Stimulated activated CD4-positive, alpha-beta T cell treated with anti-CD3 and anti-CD28 coated beads, TNF-alpha, amount 100 ng/mL, for 4 hours (primary cell): ENCODE measurements around the gene ADAMTS3.
"Not testable (repeated sequence)": the region's sequence is repeated elsewhere in the genome, so short reads cannot be mapped to it uniquely, and the experiment has no call there.

ENCODE experiments used
- DNase-seq, 3 experiments: peaks; one replicate each; pipeline ENCODE4 v3.0.0-alpha.2; 2020; ENCODE audit warnings: low read depth in 3 of 3

The ADAMTS3 gene

DNA sequence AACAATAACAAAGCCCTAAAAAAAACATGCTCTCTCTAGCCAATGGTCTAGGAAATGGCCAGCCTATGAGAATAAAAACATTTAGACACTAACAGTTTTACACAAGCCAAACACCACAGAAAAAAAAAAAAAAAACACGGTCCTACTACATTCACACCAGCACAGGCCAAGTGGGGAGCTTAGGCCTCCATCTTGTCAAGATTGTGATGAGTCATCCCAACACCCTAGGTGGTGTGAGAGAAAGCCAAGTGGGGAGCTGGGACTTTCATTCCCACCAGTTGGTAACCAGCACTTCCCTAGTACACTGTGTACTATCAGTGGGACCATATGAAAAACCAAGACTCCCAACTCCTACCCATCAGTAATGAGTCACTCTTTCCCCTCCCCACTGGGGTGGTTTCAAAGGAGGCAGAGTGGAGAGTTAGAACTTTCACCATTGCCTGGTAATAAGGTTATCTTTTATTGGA lies 95.6 kb downstream of the ADAMTS3 start:
- no peak for DNase-seq

DNA sequence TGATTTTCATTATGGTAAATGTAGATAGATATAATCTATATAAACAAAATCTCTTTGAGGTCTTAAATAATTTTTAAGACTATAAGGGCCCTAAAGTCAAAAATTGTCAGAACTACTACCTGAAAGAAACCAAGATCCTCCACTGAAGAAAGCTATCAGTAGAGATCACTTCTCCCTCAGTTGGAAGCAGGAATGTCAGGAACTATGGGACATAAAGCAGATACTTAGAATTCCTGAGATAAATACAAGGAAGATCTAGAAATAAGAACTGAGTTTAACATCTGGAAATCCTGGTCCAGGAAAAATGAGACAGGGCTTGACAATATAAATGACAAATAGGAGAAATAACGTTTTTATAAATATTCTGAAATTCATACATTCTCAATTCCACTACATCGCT lies 97.2 kb downstream of the ADAMTS3 start:
- no peak for DNase-seq

DNA sequence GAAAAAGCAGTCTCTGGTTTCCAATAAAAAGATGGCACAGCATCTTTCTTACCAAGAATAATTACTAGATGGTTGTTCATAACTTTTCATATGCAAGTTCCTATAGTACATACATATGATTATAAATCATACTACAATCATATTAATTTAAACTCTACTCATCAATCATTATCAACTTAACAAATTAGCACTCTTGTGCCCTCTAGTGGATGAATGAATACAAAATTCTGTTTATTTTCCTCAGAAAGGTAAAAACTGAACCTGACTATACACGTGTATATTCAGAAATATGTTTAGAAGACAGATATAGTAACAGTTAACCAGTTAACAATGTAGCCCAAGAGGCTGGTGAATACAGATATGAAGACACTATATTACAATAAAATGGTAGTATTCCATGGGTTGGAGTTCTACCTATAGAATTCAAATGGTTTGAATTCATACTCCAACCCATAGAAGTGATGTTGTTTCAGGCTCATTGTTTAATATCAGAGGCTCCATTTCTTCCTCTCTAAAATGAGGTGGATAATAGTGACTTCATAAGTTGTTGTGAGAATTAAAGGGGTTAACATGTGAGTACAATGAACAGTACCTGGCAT lies 100.0 kb downstream of the ADAMTS3 start:
- DNase-seq = no peak

DNA sequence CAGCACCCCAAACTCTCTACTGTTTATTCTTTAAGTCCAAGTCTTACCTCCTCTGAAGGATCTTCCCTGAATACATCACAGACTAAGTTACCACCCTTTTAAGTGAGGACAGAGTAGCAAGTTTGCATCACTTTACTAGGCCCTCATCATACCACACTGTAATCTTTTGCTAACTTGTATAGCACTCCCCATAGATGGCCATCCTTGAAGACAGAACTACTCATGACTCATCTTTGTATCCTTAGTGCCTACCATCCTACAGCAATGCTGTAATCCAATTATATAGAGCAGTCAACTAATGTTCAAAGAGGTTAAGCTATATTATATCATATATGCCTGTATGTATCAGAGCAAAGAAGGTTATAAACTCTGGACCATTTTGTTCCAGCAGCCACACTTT lies 101.4 kb downstream of the ADAMTS3 start:
- no peak for DNase-seq

DNA sequence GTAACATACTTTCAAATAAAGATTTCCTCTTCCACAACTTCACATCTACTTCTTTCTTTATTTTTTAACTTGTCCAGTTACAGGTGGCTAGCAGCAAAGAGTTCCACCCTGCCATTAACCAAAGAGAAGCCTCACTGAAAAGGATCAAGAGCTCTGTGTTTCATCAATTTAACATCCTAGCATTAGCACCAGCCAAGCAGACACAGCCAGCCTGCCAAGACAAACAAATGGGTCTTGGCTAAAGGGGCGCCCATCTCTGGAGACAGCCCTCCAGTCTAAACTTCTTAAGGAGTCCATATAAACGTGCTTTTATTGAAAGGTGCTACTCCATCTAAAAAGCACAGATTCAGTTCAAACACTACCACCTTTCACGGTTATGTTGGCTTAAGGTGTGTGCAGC lies 105.3 kb downstream of the ADAMTS3 start:
- no peak for DNase-seq

DNA sequence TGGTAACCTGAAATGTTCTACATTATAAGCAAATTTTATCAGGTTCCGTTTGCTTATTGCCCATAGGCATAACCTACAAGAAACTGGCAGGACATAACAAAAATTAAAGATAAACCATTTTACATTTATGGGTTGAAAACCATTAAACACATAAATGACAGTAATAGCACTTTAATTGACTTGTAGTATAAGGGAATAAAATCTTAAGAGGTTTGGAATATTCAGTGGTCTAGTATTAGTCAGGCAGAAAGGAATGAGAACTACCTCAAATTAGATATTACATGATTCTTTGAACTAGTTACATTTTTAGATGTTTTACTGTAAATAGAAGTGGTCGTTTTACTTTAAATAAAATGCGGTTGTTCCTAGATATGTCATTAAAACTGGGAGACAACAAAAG lies 111.9 kb downstream of the ADAMTS3 start:
- DNase-seq = no peak

DNA sequence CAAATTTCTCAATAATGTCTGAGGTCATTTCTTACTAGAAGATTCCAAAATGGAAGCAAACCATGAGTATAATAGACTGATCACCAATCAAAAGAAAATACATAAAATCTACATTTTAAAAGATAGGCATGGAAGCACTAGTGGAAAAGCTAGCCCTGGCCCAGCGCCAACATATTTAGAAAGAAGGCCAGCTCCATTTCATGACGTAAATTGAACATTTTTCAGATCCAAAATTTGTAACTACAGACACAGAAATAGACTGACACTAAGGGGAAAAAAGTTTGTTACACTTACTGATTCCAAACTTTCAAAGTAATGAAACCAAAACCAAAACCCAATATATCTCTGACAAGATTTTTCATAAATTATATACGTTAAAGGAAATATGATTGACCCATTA lies 117.7 kb downstream of the ADAMTS3 start:
- no peak for DNase-seq

DNA sequence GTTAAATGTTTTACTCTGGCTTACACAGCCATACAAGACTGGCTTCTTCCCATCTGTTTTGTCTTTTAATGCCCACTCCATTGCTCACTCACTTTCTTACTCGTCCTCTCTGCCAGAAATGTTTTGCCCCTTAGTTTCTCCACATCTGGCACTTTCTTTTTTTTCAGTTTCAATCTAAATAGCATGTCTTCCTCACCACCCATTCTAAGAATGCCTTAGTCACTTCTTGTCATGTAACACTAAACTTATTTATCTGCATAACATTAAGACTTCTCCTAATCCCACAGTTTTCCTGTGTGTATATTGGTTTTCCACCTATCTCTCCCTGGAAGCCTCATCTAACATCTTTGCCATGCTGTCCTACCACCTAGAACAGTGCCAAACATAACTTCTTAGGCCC lies 119.3 kb downstream of the ADAMTS3 start:
- no peak for DNase-seq

DNA sequence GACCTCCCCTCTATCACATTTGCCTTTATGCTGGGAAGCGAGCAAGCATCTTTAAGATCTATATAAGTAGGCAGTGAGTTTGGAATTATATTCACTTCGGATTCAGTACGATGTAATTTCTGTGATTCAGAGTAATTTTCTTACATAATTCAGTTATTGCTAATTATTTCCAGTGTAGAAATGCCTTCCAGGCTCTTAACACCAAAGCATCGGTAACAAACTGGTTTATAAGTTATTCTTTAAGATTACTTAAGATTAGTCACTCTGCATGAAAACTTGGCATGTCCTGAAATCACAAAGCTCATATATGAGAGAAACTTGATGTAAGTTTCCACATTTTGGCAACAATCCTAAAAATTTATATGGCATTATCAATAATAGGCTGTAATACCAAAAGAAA lies 120.8 kb downstream of the ADAMTS3 start:
- DNase-seq = no peak

DNA sequence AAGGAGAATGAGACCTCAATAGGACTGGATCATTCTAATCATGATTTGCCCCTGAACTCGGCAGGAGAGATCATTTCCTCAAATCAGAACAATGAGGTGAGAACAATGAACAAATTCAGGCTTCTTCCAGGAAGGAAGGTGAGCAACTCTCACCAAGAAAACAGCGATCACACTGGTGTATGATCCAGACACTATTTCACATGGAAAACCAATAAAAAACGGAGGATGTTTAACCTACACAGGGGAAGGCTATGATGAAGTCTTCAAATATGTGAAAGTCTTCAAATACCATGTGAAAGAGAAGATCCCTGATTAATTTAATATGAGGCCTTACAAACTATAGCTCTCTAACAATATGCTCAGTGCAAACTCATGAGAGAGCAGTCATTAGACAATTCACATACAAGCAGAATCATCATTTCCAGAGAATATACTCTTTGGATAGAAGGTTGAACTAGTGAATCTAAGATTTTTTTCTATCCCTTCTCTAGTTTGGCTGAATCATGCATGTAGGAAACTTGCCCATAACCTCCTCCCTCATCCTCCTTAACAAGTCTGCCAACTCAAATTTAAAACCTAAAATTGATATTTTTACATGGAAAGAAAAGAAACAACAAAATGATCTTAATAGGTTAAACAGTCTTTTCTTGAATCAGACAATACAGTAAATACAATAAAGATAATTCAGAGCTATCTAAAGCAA lies 122.5 kb downstream of the ADAMTS3 start:
- DNase-seq = no peak

DNA sequence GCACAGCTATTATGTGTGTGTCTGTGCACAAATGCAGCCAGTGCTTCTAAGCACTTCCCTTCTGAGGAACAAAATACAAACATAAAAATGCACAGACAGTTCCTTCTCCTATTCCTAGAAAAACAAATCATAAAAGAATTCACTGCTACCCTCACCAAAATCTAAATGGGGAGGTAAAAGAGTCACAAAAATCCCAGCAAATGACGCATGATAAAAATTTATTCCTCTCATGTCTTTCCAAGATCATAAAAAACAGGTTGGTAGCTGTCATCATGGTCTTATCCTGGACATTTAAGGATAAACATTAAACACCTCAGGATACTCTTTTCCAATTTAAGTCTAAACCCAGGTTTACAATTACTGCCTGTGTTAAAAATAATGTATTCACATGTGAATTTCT lies 124.9 kb downstream of the ADAMTS3 start:
- DNase-seq = no peak

DNA sequence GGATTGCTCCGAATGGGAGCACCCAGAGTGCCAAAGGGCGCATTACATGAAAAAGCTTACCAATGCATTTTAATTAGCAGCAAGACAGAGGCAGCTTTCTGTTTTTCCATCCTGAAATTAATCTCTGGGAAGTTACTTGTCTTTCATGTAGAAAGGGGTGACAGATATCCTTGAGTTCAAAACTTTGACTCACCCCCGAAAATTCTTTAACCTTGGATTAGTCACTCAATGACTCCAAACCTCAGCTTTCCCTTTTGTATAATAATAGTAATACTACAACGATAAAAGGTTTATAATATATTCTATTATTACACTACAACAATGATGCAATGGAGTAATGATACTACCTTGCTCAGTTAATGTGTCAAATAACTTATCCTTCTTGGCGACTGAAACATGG lies 126.3 kb downstream of the ADAMTS3 start:
- no peak for DNase-seq

DNA sequence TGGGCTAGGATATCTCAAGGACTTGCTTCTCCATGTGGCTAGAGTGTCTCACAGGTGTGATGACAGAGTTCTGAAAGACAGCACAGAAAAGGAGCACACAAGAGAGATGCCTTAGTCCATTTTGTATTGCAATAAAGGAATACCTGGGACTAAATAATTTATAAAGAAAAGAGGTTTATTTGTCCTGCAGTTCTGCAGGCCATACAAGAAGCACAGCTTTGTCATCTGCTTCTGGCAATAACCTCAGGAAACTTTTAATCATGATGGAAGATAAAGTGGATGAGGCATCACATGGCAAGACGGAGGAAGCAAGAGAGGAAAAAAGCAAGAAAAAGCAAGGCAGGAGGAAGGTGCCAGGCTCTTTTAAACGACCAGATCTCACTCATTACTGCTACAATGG lies 126.9 kb downstream of the ADAMTS3 start:
- DNase-seq = no peak

DNA sequence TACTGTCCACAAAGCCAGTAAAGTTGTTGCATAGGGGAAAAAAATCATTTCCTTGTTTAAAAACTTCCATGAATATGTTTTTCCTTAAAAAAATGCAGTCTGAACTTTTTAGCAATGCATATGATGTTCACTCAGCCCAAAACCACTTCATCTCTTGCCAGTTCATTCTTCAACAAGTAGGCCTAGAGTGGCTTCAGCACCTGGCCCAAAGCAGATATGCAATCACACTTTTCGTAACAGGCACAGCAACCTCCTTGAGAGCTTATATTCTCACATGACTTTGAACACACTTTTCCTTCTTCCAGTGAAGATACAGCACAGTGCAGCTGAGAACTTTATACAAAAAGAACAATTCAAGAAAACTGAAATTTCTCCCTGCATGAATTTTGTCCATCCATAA lies 128.6 kb downstream of the ADAMTS3 start:
- DNase-seq = no peak

DNA sequence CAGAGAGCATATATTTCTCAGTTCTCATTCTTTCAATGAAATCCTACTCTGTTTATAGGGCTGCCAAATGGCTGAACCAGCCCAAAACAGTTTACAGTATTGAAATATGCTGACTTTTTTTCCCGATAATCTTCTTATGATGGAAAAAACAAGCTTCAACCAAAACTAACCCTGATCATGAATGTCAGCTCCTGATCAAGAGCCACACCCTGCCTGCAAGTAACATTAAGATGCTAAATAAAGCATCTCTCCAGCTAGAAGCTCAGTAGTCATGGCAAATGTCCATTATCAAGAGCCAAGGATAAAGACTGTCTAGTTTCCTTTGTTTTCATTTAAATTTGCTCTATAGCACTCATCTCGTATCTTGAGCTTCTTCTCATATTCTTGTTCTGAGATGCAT lies 136.0 kb downstream of the ADAMTS3 start:
- DNase-seq = no peak

DNA sequence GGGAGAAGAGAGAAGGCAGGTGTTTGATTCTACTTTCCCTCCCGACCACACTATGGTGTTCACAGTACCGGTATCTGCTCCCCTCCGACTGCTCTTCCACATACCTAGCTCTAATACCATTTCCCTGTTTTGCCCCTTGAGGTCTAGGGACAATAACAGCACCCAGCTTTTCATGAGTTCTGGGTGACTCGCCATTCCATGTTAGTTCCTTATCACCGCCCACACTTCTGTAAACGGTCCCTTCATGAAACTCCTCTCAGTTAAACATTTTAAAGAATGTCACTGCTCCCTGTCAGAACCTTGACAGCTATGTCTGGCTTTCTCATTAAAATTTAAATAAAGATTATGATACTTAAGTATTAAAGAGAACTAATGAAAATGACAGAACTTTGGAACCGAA lies 136.7 kb downstream of the ADAMTS3 start:
- DNase-seq = no peak

DNA sequence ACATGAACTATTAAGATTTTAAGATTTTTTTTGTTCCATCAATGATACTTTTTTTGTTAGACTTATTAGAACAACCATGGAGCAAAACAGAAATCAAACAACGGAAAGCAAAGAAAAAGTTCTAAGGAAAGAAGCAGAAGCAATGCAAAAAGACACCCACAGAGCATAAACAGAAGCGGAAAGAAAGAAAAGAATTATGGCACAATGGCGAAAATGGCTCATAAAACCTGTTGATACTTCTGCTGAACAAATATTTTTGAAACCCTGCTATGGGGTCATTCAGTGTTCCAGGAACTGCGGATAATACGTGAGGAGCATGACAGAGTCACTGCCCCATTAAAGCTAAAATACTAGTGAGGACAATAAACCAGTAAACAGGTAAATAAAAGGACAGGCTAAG lies 138.0 kb downstream of the ADAMTS3 start:
- no peak for DNase-seq

DNA sequence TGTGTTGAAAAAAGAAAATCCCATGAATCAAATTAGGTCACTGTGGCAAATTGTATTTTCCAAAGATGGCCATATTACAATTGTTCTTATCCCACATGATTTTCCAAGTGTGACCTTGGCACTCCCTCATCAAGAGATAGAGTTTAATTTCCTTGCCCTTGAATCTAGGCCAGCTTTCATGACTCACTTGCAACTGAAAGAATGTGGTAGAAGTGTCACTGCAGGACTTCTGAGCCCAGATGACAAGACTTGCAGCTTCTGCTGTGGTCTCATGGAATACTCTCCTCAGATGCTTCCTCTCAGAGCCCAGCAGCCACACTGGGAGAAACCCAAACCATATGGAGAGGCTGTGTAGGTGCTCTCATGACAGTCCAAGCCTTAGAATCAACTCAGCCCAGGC lies 139.0 kb downstream of the ADAMTS3 start:
- no peak for DNase-seq

DNA sequence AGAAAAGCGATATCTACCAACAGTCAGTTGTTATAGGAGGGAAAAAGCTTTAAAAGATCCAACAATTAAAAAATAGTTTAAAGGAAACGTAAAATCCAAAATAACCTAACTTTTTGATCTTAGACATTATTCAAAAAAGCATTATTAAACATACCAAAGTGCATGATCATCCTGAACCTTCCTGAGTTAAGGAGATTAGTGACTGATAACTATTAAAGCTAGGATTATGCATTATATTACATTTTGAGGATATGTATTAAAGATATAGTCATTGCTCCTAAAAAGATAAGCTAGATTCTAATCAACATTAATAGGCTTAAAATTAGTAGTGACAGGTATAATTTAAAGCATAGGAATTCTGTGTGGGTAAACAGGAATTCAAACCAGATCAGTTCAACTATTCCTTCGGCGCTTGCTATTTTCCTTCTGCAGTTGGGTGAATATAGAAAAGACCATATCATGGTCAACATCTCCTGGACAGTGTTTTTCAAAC lies 139.6 kb downstream of the ADAMTS3 start:
- no peak for DNase-seq

DNA sequence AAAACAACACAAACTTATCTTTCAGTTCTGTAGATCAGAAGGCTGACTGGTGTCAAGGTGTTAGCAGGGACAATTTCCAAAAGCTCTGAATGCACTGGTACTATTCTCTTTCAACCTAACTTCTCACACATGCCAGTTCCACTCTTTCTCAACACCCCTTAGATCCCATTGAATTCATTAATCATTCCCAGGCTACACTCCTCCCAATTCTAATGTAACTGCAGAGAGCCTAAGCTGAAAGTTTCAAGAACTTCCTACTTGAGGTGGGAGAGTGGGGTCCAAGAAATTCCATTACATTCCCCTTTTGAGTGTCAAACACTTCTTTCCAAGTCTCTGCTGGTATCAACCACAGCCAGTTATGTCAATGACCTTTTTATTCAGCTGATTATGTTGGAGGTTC lies 142.0 kb downstream of the ADAMTS3 start:
- DNase-seq = no peak

DNA sequence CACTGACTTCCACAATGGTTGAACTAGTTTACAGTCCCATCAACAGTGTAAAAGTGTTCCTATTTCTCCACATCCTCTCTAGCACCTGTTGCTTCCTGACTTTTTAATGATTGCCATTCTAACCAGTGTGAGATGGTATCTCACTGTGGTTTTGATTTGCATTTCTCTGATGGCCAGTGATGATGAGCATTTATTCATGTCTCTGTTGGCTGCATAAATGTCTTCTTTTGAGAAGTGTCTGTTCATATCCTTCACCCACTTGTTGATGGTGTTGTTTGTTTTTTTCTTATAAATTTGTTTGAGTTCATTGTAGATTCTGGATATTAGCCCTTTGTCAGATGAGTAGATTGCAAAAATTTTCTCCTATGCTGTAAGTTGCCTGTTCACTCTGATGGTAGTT lies 143.1 kb downstream of the ADAMTS3 start:
- not testable (repeated sequence) for DNase-seq

DNA sequence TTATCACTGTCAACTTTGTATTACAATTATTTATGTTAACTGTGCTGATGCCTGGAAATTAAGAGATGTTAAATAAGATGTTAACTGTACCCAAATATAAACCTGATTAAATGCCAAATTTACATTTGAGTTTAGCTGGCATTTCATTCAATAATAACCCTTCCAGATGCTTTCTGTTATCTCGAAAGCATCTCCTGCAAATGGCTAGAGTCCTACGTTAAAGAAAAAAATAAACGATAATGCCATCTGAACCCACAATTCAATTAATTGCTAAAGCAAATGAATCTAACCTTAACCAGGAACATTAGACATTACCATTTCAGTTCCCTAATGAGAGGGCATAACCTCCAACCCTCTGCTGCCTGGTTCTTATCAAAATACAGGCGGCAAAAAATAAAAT lies 145.0 kb downstream of the ADAMTS3 start:
- no peak for DNase-seq

DNA sequence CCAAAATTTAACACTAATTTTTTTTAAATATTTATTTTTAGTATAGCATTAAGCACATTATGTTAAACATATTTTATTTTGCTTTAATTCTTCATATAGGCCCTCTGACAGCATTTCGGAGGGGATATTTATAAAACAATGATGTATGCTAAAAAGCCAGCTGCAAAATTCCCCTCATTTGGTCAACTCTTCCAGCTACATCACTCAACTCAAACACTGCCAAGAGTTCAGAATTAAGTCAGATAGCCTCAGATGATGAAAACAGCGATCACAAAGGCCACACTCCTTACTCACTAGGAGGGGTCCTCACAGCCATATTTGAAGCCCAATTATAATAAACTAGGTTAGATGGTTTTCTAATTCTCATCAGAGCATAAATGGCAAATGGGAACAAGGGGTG lies 146.6 kb downstream of the ADAMTS3 start:
- DNase-seq = no peak

DNA sequence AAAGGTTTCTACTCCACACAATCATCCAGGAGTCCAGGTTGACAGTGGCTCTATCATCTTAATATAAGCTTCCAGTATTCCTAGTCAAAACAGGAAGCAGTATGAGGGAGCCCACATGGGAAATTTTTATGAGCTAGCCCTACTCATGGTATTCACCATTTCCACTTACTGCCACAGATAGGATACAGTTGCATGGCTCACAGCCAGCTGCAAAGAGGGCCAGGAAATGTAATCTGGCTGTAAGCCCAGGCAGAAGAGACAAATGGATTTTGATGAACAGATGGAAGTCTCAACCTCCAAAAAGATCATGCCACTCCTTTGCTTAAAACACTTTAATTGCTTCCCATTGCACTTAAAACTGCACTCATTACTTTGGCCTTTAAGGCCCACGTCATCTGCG lies 150.6 kb downstream of the ADAMTS3 start:
- DNase-seq = no peak
